H9 (cell line): Measurements from ENCODE around the gene ADAM19. TPM values are rescaled to one million over a fixed set of nuclear protein-coding genes. Genes with fewer than 3 reads are reported as not detected.

ENCODE experiments used
- DNase-seq: peaks from one replicate; pipeline ENCODE4 v3.0.0-alpha.2; 2017
- H2AFZ ChIP-seq: one replicate; pipeline ENCODE4 v1.6.1; 2013; ENCODE audit warnings: mild to moderate bottlenecking, low read length, control low read depth, moderate library complexity
- H2AK5ac ChIP-seq: 2 replicates; pipeline ENCODE4 v1.6.1; 2013; ENCODE audit warnings: low read length, control low read depth, mixed read lengths; ENCODE audit not compliant: insufficient read length
- H2BK120ac ChIP-seq: one replicate; pipeline ENCODE4 v1.6.1; 2013; ENCODE audit warnings: low read depth, mild to moderate bottlenecking, low read length, control low read depth, inconsistent platforms; ENCODE audit not compliant: poor library complexity, severe bottlenecking
- H2BK12ac ChIP-seq: 2 replicates; pipeline ENCODE4 v1.6.1; 2013; ENCODE audit warnings: low read length, control low read depth, mixed read lengths, low read depth; ENCODE audit not compliant: insufficient read length
- H2BK15ac ChIP-seq: 2 replicates; pipeline ENCODE4 v1.6.1; 2013; ENCODE audit warnings: low read depth, low read length, control low read depth
- H2BK20ac ChIP-seq: one replicate; pipeline ENCODE4 v1.6.1; 2013; ENCODE audit warnings: low read depth, mild to moderate bottlenecking, low read length, control low read depth, inconsistent platforms; ENCODE audit not compliant: poor library complexity, severe bottlenecking
- H2BK5ac ChIP-seq: 2 replicates; pipeline ENCODE4 v1.6.1; 2013; ENCODE audit warnings: low read length, control low read depth, mixed read lengths; ENCODE audit not compliant: insufficient read length
- H3K14ac ChIP-seq: 2 replicates; pipeline ENCODE4 v1.6.1; 2013; ENCODE audit warnings: low read length, control low read depth; ENCODE audit not compliant: insufficient read depth
- H3K18ac ChIP-seq: 2 replicates; pipeline ENCODE4 v1.6.1; 2013; ENCODE audit warnings: low read depth, mild to moderate bottlenecking, mixed read lengths, low read length, control low read depth; ENCODE audit not compliant: insufficient read length
- H3K23ac ChIP-seq: 2 replicates; pipeline ENCODE4 v1.6.1; 2013; ENCODE audit warnings: low read length, control low read depth, mixed read lengths, low read depth; ENCODE audit not compliant: insufficient read length
- H3K23me2 ChIP-seq: 2 replicates; pipeline ENCODE4 v1.6.1; 2013; ENCODE audit warnings: low read depth, mild to moderate bottlenecking, mixed read lengths, low read length, control low read depth; ENCODE audit not compliant: insufficient read length, poor library complexity, severe bottlenecking
- H3K27ac ChIP-seq: 2 replicates; pipeline ENCODE4 v1.5.1; 2013; ENCODE audit warnings: low read length, control low read depth, mixed read lengths, low read depth; ENCODE audit not compliant: insufficient read length
- H3K27me3 ChIP-seq: 2 replicates; pipeline ENCODE4 v1.6.1; 2013; ENCODE audit warnings: low read length, control low read depth, inconsistent platforms; ENCODE audit not compliant: insufficient read depth
- H3K4ac ChIP-seq: 2 replicates; pipeline ENCODE4 v1.6.1; 2013; ENCODE audit warnings: low read depth, mild to moderate bottlenecking, control low read depth, inconsistent platforms, low read length, moderate library complexity
- H3K4me1 ChIP-seq: 2 replicates; pipeline ENCODE4 v1.6.1; 2013; ENCODE audit warnings: low read length, control low read depth, inconsistent platforms; ENCODE audit not compliant: insufficient read depth
- H3K4me2 ChIP-seq: 2 replicates; pipeline ENCODE4 v1.6.1; 2013; ENCODE audit warnings: low read length, control low read depth, mixed read lengths; ENCODE audit not compliant: insufficient read length, insufficient read depth
- H3K56ac ChIP-seq: 2 replicates; pipeline ENCODE4 v1.6.1; 2013; ENCODE audit warnings: low read depth, mild to moderate bottlenecking, mixed read lengths, low read length, control low read depth; ENCODE audit not compliant: insufficient read length
- H3K79me1 ChIP-seq: 2 replicates; pipeline ENCODE4 v1.6.1; 2013; ENCODE audit warnings: low read depth, mild to moderate bottlenecking, moderate library complexity, low read length, control low read depth, inconsistent platforms; ENCODE audit not compliant: insufficient read depth, poor library complexity, severe bottlenecking
- H3K79me2 ChIP-seq: 2 replicates; pipeline ENCODE4 v1.6.1; 2013; ENCODE audit warnings: low read length, control low read depth, inconsistent platforms; ENCODE audit not compliant: insufficient read depth
- H3K9ac ChIP-seq: 2 replicates; pipeline ENCODE4 v1.6.1; 2013; ENCODE audit warnings: low read length, control low read depth, mixed read lengths; ENCODE audit not compliant: insufficient read length; ENCODE audit errors: extremely low read depth
- H3K9me3 ChIP-seq: one replicate; pipeline ENCODE4 v1.6.1; 2013; ENCODE audit warnings: low read depth, low read length, inconsistent platforms; ENCODE audit not compliant: control insufficient read depth
- H3T11ph ChIP-seq: one replicate; pipeline ENCODE4 v1.6.1; 2013; ENCODE audit warnings: mild to moderate bottlenecking, low read length, control low read depth, inconsistent platforms
- H4K20me1 ChIP-seq: one replicate; pipeline ENCODE4 v1.6.1; 2013; ENCODE audit not compliant: control insufficient read depth, insufficient read length, insufficient read depth
- H4K5ac ChIP-seq: 2 replicates; pipeline ENCODE4 v1.6.1; 2013; ENCODE audit warnings: low read depth, mild to moderate bottlenecking, mixed read lengths, low read length, control low read depth; ENCODE audit not compliant: insufficient read length
- H4K8ac ChIP-seq: replicated peaks from 2 replicates; pipeline ENCODE4 v1.6.1; 2013; ENCODE audit warnings: low read length, control low read depth, mixed read lengths, low read depth; ENCODE audit not compliant: insufficient read length
- H4K91ac ChIP-seq: 2 replicates; pipeline ENCODE4 v1.6.1; 2013; ENCODE audit warnings: low read depth, mild to moderate bottlenecking, moderate library complexity, mixed read lengths, low read length, control low read depth; ENCODE audit not compliant: insufficient read length
- H3K27ac Mint-ChIP-seq, 3 experiments: 2 replicates in 2 of 3; 3 replicates in 1 of 3; pipeline ENCODE4 v1.8.0; 2020 to 2021; ENCODE audit warnings: mixed read lengths in 3 of 3, mild to moderate bottlenecking in 1 of 3, moderate library complexity in 1 of 3
- H3K27me3 Mint-ChIP-seq: 2 replicates; pipeline ENCODE4 v1.8.0; 2021; ENCODE audit warnings: low read depth, mild to moderate bottlenecking, moderate library complexity, mixed read lengths
- H3K36me3 Mint-ChIP-seq, 3 experiments: 2 replicates in 2 of 3; 3 replicates in 1 of 3; pipeline ENCODE4 v1.8.0; 2020 to 2021; ENCODE audit warnings: low read depth in 3 of 3, mixed read lengths in 3 of 3; ENCODE audit not compliant: insufficient read depth in 1 of 3
- H3K4me1 Mint-ChIP-seq, 2 experiments: 2 replicates each; pipeline ENCODE4 v1.8.0; 2020; ENCODE audit warnings: mixed read lengths in 2 of 2
- H3K4me3 Mint-ChIP-seq, 2 experiments: 2 replicates in 1 of 2; 3 replicates in 1 of 2; pipeline ENCODE4 v1.8.0; 2020 to 2021; ENCODE audit warnings: mild to moderate bottlenecking in 2 of 2, mixed read lengths in 2 of 2, moderate library complexity in 1 of 2
- H3K9me3 Mint-ChIP-seq, 2 experiments: 2 replicates in 1 of 2; 3 replicates in 1 of 2; pipeline ENCODE4 v1.8.0; 2020; ENCODE audit warnings: mild to moderate bottlenecking in 2 of 2, mixed read lengths in 2 of 2, moderate library complexity in 1 of 2
- WGBS: extraction: QIAGEN DNeasy Blood & Tissue Kit; methylation state at CpG from one replicate; pipeline ENCODE4 v1.1.7; 2013; ENCODE audit warnings: missing lambda C conversion rate, low lambda C conversion rate, mixed read lengths; ENCODE audit not compliant: insufficient read length; ENCODE audit errors: extremely low coverage; 5-methylcytosine and 5-hydroxymethylcytosine counted together
- total RNA-seq: library from RNA; stranded (reverse); gene quantifications from 2 replicates; pipeline ENCODE4 v1.2.1, GENCODE V29; 2021
- TF ChIP-seq, protein P1 (sequence below): fragments of 200-600 bp; sonication (generic); conservative IDR thresholded peaks from 3 replicates; pipeline ENCODE4 v1.8.0; 2021; ENCODE audit warnings: antibody characterized with exemption, mild to moderate bottlenecking

ADAM19 gene
- total RNA-seq, 1 experiment from 2014 or later, result 9.9 TPM

DNA sequence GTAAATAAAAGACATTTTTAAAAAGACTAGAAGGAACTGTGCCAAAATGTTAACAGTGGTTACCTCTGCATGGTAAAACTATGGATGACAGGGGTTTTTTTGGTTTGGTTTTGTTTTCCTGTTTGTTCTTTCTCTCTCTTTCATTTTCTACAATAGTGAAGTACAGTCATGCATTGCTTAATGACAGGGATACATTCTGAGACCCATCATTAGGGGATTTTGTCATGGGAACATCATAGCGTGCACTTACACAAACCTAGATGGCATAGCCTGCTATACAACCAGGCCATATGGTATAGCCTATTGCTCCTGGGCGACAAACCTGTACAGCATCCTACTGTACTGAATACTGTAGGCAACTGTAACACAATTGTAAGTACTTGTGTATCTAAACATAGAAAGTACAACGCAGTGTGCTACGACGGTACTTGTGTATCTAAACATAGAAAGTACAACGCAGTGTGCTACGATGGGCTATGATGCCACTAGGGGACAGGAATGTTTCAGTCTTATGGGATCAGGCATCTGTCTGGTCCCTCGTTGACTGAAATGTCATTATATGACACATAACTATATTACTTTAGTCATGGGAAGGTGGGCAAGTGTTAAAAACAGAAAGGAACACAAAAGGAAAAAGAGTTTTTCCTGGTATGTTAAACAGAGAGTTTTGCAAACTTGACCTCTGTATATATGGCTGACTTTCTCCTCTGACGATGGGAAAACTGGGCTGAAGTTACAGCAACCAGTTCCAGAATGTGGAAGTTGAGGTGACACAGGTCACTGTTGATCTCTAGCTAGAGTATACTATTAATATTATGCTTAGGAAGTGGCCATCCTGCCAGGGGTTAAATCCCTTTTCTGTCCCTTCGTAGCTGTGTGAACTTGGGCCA, 7.4 kb upstream of the ADAM19 start:
- Histone ChIP-seq H3T11ph (no peak overlapping the region), H3K4me1 (no peaks in the 10 kb centered on the region), H2AK5ac (no peak overlapping the region), H2BK5ac (no peak overlapping the region), H3K79me2 (no peaks in the 10 kb centered on the region), H2AFZ (no peak overlapping the region), H3K23me2 (no peaks in the 10 kb centered on the region), H4K20me1 (no peaks in the 10 kb centered on the region), H3K9ac (no peak overlapping the region), H3K56ac (no peak overlapping the region), H2BK15ac (no peak overlapping the region), H2BK20ac (no peak overlapping the region), H3K18ac (no peak overlapping the region), H3K4ac (no peak overlapping the region), H3K4me2 (no peak overlapping the region), H3K27ac (no peak overlapping the region), H4K5ac (no peak overlapping the region), H3K23ac (no peak overlapping the region), H4K8ac (no peak overlapping the region), H2BK120ac (no peak overlapping the region), H3K9me3 (no peaks in the 10 kb centered on the region), H2BK12ac (no peak overlapping the region), H3K79me1 (no peaks in the 10 kb centered on the region), H3K14ac (no peak overlapping the region), H3K27me3 (no peaks in the 10 kb centered on the region), H4K91ac (no peak overlapping the region)
- TF ChIP-seq, protein P1, sequence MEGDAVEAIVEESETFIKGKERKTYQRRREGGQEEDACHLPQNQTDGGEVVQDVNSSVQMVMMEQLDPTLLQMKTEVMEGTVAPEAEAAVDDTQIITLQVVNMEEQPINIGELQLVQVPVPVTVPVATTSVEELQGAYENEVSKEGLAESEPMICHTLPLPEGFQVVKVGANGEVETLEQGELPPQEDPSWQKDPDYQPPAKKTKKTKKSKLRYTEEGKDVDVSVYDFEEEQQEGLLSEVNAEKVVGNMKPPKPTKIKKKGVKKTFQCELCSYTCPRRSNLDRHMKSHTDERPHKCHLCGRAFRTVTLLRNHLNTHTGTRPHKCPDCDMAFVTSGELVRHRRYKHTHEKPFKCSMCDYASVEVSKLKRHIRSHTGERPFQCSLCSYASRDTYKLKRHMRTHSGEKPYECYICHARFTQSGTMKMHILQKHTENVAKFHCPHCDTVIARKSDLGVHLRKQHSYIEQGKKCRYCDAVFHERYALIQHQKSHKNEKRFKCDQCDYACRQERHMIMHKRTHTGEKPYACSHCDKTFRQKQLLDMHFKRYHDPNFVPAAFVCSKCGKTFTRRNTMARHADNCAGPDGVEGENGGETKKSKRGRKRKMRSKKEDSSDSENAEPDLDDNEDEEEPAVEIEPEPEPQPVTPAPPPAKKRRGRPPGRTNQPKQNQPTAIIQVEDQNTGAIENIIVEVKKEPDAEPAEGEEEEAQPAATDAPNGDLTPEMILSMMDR, result no peak
- Mint-ChIP-seq H3K4me3 (no peak overlapping the region), H3K27ac (no peak overlapping the region), H3K4me1 (peaks cover 13 to 14% of the 10 kb centered on the region in 2 experiments), H3K27me3 (no peaks in the 10 kb centered on the region), H3K9me3 (no peaks in the 10 kb centered on the region), H3K36me3 (no peaks in the 10 kb centered on the region)
- no peak for DNase-seq
- no CpG with 5 or more reads among the region's 10 CpGs for WGBS
